Putamen (tissue), 1 donor: ENCODE measurements around the gene TULP3.

Experiments used
- DNase-seq: peaks from one replicate; pipeline ENCODE4 v3.0.0-alpha.2; 2016; ENCODE audit warnings: low spot score

Gene TULP3

GRCh38 chr12:2930865-2931264, 40.2 kb downstream of the TULP3 start:
- DNase-seq, result no peak

GRCh38 chr12:2933586-2933985, 42.9 kb downstream of the TULP3 start:
- no peak for DNase-seq

DNA sequence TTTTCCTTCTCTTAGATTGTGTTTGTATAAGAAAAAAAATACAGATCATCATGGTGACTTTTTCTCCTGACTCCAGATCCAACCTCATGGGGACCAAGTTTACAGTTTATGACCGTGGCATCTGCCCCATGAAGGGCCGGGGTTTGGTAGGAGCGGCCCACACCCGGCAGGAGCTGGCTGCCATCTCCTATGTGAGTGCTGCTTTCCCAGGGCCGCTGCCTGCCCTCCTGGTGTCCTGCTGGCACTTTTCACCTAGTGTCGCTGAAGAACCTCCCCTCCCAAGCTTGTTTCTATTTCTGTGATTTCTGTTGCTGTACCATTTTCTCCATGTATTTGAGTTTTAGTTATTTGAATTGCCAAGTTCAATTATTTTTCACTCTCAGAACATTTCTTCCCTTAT, 43.7 kb downstream of the TULP3 start:
- no peak for DNase-seq

DNA sequence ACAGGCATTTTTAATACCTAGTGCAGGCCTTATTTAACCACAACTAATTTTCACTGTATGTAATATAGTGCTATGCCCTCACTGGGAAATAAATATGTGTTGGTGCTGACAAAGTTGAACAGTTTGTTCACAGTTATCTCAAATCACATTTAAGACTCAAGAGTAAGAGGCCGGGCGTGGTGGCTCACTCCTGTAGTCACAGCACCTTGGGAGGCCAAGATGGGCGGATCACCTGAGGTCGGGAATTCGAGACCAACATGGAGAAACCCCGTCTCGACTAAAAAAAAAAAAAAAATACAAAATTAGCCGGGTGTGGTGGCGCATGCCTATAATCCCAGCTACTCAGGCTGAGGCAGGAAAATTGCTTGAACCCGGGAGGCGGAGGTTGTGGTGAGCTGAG, 45.6 kb downstream of the TULP3 start:
- no peak for DNase-seq

DNA sequence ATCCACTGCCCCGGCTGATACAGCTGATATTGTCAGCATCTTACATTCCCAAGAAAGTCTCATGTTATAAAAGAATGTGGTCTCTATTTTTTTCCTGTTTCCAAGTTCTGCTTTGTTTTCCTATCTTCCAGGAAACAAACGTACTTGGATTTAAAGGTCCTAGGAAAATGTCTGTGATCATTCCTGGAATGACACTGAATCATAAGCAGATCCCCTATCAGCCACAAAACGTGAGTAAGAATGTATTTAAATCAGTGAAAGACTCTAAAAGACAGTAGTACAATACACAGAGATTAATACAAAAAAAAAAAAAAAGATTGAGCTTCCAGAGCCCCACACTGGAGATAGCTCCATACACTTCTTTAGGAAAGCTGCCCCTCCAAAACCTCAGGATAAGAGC, 46.8 kb downstream of the TULP3 start:
- no peak for DNase-seq

DNA sequence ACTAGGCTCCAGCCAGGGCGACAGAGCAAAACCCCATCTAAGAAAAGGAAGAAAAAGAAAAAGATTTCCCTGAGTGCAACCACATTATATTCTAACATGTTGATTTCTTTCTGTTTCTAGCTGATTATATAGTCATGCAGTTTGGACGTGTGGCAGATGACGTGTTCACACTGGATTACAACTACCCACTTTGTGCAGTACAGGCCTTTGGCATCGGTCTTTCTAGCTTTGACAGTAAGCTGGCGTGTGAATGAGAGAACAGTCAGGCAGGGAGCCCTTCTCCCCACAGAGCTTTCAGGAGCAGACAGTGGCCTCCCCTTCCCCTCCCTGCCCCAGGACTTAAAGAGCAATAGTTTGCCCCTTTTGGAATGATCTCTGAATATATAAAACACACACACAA, 48.5 kb downstream of the TULP3 start:
- no peak for DNase-seq

- no peak for DNase-seq
These were observed 49.9 kb downstream of the TULP3 start for GRCh38 chr12:2940564-2940963.

DNA sequence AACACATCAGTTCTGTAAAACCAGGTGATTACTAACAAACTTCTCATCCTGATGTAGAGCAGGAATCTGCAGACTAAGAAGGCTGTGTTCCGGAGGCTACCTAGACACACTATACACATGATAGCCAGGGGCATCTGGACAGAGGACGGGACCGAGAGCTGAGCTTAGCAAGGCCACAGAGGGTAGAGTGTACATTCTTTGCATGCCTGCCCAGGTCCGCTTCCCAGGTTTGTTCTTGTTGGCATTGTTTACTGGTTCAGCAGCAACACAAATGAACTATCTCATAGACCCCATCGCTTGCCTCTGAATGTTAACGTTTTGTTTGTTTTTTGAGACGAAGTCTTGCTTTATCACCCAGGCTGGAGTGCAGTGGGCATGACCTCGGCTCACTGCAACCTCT, 50.8 kb downstream of the TULP3 start:
- DNase-seq, result no peak

- peak; percentile 34 for DNase-seq
These were observed 53.8 kb downstream of the TULP3 start for GRCh38 chr12:2944401-2945047.

DNA sequence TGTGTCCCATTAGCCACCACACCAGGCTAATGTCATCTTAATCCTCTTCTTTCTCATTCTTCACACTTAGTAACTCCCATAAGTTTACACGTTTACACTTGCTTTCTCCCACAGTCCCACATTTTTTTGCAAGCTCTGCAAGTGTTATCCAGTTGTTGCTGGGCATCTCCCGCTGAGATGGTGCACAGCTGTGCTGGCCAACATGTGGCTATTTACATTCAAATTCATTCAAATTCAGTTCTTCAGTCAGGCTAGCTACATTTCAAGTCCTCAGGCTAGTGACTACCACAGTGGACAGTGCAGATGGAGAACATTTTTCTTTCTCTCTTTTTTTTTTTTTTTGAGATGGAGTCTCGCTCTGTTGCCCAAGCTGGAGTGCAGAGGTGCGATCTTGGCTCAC, 58.7 kb downstream of the TULP3 start:
- no peak for DNase-seq

GRCh38 chr12:2955888-2956287, 65.2 kb downstream of the TULP3 start:
- no peak for DNase-seq

DNA sequence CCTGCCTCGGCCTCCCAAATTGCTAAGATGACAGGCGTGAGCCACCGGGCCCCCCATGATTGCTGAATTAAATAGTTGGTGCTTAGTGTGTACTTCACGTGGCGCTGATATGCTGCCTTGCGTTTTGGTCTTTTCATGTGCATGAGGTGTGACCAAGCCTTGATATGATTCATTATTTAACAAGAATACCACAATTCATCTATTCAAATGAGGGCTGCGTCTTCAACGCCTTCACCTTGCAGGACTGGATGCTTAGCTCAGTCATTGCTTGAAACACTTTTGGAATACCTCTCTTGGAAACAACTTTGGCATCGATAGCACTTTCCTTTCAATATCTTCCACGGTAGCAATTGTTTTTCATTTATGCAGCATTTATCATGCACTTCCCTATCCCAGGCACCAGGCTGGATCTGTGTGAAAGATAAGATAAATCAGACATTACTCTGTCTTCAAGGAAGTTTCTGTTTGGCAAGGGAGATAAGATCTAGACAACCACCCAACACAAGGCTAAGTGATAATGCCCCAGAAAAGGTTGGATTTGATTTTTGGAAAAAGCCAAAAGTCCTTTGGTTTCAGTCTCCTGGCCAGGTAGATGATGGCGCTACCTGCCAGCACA, 67.2 kb downstream of the TULP3 start:
- no peak for DNase-seq

DNA sequence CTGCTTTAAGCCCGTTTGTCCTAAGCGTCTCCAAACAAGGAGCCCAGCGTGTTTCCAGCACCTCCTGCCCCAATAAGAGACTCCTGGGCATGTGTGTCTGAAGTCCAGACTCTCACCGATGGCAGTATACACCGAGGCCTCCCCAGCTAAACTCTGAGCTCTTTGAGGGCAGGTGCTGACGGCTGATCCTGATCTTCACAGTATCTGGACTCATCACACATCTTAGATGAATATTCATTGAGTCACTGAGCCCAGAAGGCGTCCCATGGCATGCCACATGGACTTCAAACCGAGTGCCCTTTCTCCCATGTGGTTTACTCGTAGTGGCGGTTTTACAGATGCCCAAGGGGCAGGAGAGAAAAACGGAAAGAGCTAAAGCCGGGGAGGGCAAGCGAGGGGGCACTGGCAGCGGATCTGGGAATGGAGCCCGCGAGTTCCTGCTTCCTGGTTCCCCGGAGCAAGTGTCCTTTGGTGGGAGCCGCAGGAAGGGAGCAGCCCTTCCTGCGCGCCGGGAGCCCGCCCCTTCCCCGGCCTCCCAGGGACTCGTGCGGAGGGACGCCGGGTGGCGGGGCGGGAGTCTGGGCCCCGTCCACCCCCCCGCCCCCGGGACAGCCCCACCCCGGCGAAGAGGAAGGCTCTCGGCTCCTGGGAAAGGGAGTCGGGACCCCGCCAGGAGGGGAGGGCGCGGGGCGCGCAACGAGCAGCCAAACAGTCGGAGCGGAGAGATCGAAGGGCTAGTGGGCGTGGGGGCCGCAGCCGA, 67.9 kb downstream of the TULP3 start:
- no peak for DNase-seq

GRCh38 chr12:2959192-2959504, 68.5 kb downstream of the TULP3 start, which contains the start of gene TEAD4:
TEAD4 (plus strand) TSS chr12:2959397.
- no peak for DNase-seq

- no peak for DNase-seq
These were observed 69.1 kb downstream of the TULP3 start for GRCh38 chr12:2959505-2960389.

DNA sequence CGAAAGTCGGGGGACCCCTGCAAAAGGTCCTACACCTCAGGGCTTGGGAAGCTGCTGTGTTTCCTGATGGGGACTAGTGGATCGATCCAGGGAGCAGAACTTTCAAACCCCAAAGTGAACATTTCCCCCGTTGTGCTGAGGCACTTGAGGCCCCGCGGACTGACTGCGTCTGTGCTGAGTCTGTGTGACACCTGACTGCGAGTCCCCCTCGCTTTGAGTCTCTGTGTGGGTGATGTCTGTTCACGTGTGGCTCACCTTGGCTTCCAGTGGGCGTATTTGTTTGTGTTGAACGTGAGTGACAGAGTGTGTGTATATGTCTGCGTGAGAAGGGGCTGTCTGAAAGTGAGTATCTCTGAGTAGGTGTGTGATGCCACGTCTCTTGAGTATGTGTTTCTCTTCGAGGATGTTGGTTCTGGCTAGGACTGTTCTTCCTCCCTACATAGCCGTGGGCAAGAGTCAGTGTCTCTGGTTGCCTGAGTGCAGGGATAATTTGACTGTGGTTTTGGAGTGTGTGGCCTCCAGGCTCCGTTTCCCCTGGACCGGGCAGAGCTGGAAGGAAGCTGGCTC, 69.8 kb downstream of the TULP3 start:
- no peak for DNase-seq

DNA sequence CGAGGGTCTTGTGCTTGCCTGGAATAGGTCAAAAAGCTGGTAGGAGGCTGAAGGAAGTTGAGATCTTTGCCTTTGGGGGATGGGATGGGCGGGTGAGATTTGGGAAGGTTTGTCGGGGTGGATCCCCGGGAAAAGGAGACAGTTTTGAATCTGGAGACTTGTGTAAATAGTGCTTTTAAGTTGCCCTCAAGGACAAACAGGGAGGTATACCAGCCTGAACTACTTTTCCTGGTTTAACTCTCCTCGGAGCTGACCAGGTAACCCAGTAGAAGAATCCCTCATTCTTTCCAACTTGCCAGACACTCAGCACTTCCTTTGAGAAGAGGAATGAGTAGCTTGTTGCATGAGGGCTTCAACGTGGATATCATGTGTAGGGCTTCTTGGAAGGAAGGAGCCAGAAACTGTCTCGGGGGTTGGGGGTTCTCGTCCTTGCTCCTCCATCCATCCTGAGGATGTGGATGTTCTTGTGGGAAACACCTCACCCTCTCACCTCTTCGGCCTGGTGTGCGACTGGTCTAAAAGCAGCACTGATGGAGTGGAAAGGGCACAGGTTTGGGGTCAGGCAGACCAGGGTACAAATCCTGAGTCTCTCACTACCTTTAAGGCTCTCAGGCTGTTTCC, 70.4 kb downstream of the TULP3 start:
- no peak for DNase-seq

GRCh38 chr12:2961705-2962104, 71.0 kb downstream of the TULP3 start:
- DNase-seq, result no peak

DNA sequence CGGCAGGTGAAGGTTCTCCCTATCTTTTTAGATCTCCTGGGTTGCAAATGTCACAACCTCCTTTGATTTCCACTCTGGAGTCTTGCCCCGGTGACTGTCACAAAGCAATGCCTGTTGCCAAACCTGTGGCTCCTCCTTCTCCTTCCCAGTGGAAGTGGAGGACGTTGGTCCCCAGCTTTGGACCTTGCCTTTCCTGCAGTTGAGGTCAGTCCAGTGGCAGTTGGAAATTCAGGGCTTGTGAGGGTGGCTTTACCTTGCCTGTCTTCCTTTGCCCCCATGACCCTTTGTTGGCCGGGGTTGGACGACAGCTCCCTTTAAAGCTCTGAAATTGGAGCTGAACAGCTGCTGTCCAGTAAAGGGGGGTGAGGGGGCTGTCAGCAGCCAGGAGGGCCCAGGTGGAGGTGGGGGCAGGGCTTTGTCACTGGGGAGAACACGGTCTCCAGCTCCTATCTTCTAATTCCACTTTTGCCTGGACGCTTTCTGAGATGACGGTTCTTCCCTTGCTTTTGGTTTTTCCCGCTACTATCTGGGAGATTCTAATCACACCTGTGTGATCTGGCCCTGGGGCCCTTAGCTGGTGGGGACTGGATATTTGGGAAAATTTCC, 72.6 kb downstream of the TULP3 start:
- DNase-seq, result no peak

DNA sequence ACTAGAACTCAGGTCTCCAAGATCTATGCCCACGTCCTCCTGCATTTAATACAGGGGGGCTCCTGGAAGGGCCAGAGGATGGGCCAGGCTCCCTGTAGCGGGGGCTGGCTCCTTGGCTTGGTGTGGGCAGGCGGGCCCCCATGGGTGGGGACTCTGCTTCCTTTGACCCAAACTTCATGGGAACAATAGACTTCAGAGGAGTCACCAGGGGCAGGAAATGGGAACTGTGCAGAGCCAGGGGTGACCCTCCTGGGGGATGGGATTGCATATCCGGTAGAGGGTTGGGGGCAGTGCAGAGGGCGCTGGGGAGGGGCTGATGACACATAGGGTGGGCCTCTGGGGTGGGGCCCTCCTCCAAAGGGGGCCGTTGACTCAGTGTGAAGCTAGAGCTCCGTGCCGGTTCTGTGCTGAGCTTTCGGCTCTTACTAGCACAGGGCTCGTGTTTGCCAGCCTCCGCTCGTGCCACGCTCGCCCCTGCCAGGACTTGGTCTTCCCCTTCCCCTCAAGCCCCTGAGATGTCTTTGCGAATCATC, 73.1 kb downstream of the TULP3 start:
- DNase-seq, result no peak

DNA sequence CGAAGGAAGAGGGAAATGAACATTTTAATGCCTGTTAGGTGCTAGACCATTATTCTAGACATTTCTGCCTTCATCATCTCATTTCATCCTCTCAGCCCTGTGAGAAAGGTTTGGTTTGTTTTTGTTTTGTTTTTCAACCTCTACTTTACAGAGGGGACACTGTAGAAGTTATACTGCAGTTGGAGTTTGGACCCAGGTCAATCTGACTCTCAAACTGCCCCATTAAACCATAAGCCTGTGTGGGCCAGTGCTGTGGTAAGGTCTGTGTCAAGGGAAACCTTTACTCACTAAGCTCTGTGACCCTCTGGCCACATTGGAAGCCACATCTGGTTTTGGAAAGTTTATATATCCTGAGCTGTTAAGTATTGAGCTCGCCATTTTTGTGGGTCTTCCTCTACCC, 77.0 kb downstream of the TULP3 start:
- DNase-seq, result no peak
